Iris pigment epithelial cell (primary cell): ENCODE results near the gene CXCL6.

Source experiments
- DNase-seq: peaks from one replicate; pipeline ENCODE4 v3.0.0-alpha.2; 2011; ENCODE audit warnings: low read depth

CXCL6 gene

DNA sequence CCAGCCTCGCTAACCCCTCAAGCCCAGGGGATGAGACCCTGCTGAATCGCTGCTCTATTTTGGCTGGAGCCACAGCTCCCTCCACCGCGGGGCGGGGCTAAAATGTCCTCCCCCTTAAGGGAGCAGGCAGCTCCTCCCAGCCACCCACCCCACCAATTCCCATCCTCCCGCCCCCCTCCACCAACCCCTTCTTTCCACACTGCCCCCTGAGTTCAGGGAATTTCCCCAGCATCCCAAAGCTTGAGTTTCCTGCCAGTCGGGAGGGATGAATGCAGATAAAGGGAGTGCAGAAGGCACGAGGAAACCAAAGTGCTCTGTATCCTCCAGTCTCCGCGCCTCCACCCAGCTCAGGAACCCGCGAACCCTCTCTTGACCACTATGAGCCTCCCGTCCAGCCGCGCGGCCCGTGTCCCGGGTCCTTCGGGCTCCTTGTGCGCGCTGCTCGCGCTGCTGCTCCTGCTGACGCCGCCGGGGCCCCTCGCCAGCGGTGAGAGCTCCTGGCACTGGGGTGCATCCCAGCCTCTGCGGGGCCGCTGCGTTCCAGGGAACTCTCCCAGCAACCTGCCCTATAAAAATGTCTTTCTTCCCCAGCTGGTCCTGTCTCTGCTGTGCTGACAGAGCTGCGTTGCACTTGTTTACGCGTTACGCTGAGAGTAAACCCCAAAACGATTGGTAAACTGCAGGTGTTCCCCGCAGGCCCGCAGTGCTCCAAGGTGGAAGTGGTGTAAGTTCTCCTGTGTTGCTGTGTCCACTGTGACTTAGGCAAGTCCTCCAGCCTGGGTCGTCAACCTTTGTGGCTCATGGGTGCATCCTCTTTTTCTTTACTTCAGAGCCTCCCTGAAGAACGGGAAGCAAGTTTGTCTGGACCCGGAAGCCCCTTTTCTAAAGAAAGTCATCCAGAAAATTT is at the start of gene CXCL6:
Gene CXCL6, plus strand, starts transcription at position 306 of the 907 bp plus-strand sequence. Its CDS starts 73 bp downstream, at position 379.
- peak; percentile 60 for DNase-seq

DNA sequence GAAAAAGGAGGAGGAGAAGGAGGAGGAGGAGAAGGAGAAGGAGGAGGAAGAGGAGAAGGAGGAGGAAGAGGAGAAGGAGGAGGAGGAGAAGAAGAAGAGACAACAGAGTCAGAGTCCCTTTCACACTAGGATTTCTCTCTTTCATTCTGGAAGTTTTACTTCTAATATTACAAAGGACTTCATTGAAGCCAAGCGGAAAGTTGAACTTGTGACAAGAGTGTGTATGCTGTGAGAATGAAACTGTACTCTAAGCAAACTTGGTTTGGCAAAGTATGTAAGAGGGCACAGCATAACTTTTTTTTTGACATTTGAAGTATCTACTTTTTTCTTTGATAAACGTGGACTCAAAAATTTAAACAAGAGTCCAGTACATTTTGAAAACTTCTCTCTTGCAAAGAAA is 48.1 kb upstream of the CXCL6 start:
- no peak for DNase-seq

DNA sequence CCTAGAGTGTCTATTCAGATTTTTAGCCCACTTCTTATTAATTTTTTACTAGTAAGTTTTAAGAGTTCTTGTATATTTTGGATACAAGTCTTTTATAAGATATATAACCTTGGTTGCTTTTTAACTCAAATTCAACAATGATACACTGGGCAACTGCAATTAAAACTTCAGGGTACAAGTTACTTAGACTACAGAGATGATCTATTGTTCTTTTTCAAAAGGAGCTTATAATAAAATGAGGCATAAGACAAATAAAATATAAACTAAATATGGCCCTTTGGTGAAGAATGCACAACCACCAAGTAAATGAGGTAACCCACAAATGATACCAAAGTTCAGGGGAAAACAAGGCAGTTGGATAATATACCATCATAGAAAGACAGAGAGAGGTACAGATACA is 37.6 kb upstream of the CXCL6 start:
- no peak for DNase-seq

DNA sequence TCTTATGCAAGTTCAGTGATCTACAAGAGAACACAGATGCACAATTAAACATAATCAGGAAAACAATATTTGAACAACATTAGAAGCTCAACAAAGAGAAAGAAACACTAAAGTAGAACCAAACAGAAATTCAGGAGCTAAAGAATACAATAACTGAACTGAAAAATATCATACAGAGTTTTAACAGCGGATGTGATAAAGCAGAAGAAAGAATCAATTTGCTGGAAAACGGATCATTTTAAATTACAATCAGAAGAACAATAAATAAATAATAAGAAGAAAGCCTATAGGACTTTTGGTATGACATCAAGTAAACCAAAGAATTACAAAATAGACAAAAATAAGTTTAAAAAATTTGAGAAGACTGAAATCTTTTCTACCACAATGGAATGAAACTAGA is 36.3 kb upstream of the CXCL6 start:
- DNase-seq = no peak

DNA sequence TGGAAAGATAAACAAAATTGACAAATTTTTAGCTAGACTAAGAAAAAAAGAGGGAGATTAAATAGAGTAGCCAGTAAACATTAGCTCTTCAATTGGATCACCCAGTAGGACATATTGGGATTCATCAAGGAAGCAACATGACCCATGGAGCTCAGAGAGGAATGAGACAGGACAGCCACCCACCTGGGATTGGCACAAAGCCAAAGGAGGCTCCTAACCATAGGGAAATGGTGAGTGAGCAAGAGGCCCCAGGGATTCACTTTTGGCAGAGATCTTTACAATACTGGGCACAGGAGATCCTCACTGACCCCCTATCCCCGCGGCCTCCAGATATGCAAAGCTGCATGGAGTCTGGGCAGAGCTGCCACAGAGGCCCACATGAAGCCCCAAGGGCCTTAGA is 34.8 kb upstream of the CXCL6 start:
- no peak for DNase-seq

- peak; percentile 17 for DNase-seq
Measured at GRCh38 chr4:73803213-73803612, 33.3 kb upstream of the CXCL6 start.

DNA sequence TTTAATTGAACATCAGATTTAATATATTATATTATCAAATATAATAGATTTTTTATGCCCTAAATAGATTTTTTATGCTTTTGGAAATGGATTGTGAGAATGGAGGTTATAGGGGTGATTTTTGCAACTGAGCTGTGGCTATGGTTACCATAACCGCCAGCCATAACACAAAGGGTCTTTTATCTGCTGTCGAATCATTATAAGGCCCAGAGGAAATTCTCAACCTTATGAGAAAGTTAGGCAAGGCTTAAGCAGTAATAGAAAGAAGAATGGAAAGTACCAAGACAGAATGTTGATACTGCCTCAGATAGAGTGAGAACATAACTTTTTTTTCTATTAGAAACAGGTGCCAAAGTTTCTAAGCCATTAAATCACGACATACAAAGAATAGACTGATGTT is 26.3 kb upstream of the CXCL6 start:
- no peak for DNase-seq

DNA sequence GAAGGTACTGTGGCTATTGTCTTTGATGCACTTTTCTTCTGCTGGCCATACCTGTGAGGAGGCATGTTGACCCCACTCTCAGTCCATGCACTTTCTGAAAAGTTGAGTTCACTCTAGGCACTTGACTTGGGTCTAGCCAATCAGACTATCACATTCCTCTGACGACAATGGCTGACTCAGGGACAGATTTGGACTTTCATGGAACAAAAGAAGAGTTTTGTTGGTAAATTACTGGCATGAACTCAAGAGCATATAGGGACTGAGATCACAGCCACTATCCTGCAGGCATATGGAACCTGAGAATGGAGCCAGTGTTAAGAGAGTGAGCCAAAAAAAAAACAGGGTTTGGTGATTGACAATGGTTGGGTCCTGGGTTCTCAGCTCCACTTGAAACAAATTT is 24.6 kb upstream of the CXCL6 start:
- DNase-seq = no peak

GRCh38 chr4:73814679-73815078 is 21.8 kb upstream of the CXCL6 start:
- DNase-seq = no peak

DNA sequence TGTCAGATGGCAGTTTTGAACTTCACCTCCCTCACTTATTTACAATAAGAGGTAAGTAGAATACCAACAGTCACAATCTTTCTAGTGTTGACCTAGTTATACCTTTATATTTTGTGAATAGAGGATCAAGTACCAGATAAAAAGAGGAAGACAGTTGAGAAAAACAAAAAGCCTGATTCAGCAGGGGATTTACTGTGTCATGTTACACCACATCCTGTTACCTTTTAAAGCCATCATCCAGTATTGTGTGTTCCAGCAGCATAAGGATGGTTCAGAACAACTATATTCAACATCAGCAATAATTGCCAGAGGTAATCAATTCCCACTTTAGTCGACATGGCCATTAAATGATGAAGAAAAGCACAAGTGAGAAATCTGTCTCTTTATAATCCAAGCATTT is 21.3 kb upstream of the CXCL6 start:
- DNase-seq = peak; percentile 72

- DNase-seq = peak; percentile 97
Measured at GRCh38 chr4:73816814-73817213, 19.7 kb upstream of the CXCL6 start.

DNA sequence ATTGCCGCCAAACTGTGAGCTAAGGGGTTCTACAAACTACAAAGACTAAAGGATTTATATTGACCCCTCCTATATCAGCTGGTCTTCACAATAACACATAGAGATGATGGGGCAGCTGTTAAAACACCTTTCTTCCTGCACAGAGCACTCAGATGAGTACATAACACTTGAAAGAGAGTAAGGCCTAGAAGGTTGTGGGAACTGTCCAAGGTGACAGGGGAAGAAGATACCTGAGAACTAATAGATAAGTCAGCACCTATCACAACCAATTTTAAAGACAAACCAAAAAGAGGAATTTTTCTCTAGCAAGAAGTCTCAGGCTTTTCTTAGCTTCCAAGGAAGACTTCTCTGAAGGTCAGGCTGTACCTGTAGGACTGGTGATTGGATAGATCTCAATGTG is 19.1 kb upstream of the CXCL6 start:
- DNase-seq = no peak

GRCh38 chr4:73821325-73821724 is 15.2 kb upstream of the CXCL6 start:
- no peak for DNase-seq

DNA sequence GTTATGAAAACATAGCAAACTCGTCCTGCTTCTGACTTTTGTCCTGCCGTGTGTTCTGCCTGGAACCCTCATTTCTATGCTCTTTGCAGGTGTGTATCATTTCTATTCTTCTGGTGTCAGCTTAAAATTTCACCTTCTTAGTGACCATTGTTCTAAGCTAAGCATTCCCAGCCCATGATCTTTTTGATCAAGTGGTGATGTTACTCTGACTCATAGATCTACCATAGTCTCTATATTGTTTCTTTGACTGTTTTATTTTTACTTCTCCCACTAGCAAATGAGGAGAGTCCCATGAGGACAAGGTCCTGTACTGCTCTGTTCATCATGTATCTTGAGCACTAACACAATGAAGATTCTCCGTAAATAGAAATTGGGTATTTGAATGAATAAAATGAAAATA is 14.1 kb upstream of the CXCL6 start:
- DNase-seq = peak; percentile 33

DNA sequence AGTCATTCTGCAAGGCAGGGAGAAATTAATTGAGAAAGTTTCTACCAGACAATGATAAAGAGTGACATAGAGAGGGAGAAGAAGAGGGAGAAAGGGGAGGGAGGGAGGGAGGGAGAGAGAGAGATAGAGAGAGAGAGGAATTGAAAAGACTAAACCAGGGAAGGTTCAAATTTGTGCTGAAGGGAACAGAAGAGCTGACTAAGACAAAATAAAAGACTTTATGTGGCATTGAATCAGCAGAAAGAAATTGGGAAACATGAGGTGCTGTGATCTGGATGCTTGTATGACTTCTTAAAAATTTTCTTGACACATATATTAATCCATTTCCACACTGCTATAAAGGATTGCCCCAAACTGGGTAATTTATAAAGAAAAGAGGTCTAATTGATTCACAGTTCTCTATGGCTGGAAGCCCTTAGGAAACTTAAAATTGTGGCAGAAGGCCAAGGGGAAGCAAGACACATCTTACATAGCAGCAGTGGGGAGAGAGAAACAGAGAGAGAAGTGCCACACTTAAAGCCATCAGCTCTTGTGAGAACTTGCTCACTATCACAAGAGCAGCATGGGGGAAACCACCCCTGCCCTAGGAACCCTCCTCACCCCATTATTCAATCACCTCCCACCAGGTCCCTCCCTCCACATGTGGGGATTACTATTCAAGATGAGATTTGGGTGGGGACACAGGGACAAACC is 13.5 kb upstream of the CXCL6 start:
- no peak for DNase-seq

- DNase-seq = peak; percentile 35
Measured at GRCh38 chr4:73823760-73824159, 12.7 kb upstream of the CXCL6 start.

- peak; percentile 88 for DNase-seq
Measured at GRCh38 chr4:73828956-73829355, 7.5 kb upstream of the CXCL6 start.

- no peak for DNase-seq
Measured at GRCh38 chr4:73831569-73831968, 4.9 kb upstream of the CXCL6 start.

DNA sequence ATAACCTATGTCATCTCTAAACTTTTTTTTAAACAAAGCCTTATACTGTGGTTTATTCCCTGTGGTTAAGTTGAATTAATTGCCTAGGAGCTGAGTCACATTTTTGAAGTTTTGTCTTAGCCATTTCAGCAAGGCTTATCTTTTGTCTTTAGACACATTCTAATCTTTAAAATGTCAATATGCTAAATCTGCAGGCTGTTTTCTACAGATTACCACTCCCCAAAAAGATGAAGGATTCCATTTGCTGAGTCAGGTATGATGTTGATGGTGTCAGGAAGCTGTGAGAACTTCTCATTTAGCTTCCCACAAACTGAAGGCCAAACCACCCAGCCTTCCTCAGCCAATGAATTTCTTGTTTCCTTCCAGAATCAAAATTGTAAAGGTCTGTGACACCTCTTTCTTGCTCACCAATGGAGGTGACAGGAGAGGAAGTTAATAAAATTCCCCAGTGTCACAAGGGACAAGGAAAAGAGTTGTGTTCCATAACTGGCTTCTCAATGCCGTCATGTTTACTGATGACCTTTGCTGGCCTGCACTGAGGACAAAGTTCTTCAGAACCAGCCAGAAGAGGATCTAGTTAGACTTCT is 3.7 kb upstream of the CXCL6 start:
- peak; percentile 69 for DNase-seq

DNA sequence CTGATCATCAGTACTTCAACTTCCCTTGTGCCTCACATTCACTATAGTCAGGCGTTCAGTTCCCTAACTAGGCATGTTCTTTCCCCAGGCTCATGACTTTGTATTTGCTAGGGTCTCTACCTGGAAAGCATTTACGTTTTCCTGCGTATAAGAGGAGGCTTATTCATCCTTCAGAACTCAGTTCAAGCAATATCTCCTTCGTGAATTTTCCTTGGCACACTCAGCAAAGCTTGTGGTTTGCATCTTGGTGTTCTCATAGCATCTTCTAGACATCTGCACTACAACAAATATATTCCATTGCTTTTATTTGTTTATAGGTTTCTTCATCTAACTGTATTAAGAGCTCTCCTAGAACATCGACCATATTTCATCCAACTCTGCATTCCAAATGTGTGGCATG is 2.6 kb downstream of the CXCL6 start:
- peak; percentile 59 for DNase-seq

GRCh38 chr4:73839715-73840114 is 3.2 kb downstream of the CXCL6 start:
- DNase-seq = no peak

- DNase-seq = peak; percentile 54
Measured at GRCh38 chr4:73841243-73841925, 4.9 kb downstream of the CXCL6 start.
